NCI-H1092 (cell line): Measurements from ENCODE around the gene EML1.
A peak's percentile ranks its signal among the peaks of the same experiment; 100 is the strongest.
"Not testable (repeated sequence)": the region's sequence is repeated elsewhere in the genome, so short reads cannot be mapped to it uniquely, and the experiment has no call there.

Source experiments
- DNase-seq: peaks from one replicate; lab custom pipeline; 2025; lab: John Stamatoyannopoulos, UW

The EML1 gene

DNA sequence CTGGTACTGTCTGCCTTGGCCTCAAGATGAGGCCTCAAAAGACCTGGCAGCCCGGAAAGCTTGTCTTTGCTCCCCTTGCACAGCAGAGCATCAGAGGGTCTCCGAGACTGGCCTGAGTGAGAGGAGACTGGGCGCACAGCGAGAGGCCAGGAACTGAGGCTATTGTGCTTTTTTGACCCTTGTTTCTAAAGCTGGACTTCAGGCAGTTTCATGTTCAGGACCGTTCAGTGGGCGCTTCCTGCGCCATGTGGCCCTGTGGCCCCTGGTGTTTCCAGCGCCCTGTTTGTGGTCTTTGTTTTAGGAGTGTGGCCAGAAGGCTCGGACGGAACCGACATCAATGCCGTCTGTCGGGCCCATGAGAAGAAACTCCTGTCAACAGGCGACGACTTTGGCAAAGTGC, 145.7 kb downstream of the EML1 start:
- no peak for DNase-seq

GRCh38 chr14:99939421-99939820, 146.2 kb downstream of the EML1 start:
- no peak for DNase-seq

DNA sequence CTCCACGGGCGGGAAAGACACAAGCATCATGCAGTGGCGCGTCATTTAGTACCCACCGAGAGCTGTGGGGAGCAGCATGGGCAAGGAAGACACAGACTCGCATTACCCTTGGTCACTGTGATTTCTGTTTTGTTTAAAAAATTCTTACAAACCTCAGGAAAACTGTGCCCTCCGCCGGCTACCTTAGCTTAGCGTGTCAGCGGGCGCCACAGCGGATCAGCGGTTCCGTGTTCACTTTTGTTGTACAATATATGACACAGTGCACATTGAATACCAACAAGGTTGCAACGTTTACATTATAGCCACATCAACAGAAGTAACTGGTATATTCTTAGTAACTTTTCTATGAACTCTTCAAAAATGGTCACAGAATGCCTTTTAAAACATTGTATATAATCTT, 146.9 kb downstream of the EML1 start:
- no peak for DNase-seq

GRCh38 chr14:99941211-99941610, 148.0 kb downstream of the EML1 start:
- DNase-seq, result no peak

DNA sequence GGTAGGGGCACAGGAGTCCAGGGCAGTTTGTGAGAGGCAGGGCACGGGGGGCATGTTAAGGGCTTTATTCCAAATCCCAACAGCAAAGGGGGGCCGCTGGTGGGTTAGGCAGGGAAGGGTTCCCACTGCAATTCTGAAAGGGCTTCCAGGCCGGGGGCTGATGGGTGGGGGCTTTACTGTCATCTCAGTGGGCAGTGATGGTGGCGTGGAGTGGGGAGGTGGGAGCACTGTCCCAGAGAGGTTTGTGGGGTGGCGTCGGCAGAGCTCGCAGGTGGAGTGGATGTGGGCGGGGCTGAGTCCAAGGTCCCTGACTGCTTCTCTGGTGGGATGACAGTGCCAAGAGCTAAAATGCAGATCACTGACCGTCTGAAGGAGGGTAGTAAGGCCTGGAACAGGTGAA, 150.4 kb downstream of the EML1 start:
- no peak for DNase-seq

- DNase-seq, result no peak
These were observed 151.0 kb downstream of the EML1 start for GRCh38 chr14:99944241-99944651.

GRCh38 chr14:99945732-99946651, 152.8 kb downstream of the EML1 start:
- DNase-seq, result no peak

GRCh38 chr14:99946652-99947489, 153.7 kb downstream of the EML1 start:
- DNase-seq, result peak; percentile 23

- no peak for DNase-seq
These were observed 154.5 kb downstream of the EML1 start for GRCh38 chr14:99947695-99948094.

GRCh38 chr14:99949011-99949732, 156.0 kb downstream of the EML1 start:
- not testable (repeated sequence) for DNase-seq

- no peak for DNase-seq
These were observed 157.0 kb downstream of the EML1 start for GRCh38 chr14:99950181-99950580.

DNA sequence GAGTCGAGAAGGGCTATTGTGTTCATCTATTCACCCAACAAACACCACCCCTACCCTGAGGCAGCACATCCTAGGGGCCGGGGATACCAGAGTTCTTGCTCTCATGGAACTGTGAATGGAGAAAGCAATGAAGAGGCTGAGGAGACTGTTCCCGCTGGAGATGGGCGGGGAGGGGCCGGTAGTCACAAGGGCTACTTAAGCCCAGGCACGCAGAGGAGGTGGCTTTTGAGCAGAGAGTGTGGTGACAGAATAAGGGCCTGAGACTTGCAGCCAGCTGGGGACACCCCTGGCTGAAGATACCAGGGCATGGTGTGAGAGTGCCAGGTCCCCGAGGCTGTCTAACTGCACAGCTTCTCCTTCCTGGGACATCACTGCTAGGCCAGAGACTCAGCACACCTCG, 157.9 kb downstream of the EML1 start:
- no peak for DNase-seq

DNA sequence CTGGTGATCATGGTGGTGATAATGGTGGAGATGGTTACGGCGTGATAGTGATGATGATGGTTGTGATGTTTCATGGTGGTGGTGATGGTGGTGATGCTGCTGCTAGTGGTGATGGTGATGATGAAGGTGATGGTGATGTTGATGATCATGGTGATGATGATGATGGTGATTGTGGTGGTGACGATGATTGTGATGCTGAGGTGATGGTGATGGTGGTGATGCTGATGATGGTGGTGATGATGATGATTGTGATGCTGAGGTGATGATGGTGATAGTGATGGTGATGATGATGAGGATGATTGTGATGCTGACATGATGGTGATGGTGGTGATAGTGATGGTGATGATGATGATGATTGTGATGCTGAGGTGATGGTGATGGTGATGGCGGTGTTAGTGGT, 158.8 kb downstream of the EML1 start:
- DNase-seq, result no peak

DNA sequence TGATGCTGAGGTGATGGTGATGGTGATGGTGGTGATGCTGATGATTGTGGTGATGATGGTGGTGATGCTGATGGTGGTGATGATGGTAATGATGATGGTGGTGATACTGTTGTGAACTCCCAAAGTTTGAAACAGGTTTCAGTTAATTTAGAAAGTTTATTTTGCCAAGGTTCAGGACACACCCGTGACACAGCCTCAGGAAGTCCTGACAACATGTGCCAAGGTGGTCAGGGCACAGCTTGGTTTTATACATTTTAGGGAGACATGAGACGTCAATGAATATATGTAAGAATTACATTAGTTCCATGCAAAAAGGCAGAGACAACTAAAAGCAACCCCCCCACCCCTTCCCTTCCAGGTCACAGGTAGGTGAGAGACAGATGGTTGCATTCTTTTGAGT, 159.2 kb downstream of the EML1 start:
- DNase-seq, result no peak

DNA sequence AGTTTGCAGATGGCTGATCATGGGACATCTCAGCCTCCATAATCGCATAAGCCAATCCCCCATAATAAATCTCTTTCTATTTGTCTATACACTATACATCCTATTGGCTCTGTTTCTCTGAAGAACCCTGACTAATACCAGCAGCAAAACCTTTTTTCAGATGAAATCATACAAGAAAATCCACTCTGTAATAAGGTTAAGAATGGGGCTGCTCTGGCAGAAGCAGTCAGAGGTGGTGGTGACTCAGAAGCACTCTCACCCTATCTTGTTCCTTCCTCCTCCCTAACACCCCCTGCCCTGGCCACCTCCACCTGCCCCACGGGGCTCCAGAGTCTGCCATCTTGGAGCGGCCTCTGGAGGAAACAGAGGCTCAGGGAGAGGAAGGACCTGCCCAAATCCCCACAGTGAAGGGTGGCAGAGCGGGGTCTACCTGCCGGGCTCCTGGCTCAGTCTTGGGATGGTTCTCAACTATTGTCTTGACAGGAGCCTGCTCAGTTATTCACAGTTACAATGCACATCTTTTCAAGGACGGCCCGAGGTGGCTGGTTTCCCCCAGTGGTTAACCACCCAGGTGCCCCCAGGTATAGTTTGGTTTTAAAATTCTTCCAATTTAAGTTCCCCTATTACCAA, 162.7 kb downstream of the EML1 start:
- DNase-seq, result no peak

- DNase-seq, result no peak
These were observed 165.2 kb downstream of the EML1 start for GRCh38 chr14:99958380-99958779.

DNA sequence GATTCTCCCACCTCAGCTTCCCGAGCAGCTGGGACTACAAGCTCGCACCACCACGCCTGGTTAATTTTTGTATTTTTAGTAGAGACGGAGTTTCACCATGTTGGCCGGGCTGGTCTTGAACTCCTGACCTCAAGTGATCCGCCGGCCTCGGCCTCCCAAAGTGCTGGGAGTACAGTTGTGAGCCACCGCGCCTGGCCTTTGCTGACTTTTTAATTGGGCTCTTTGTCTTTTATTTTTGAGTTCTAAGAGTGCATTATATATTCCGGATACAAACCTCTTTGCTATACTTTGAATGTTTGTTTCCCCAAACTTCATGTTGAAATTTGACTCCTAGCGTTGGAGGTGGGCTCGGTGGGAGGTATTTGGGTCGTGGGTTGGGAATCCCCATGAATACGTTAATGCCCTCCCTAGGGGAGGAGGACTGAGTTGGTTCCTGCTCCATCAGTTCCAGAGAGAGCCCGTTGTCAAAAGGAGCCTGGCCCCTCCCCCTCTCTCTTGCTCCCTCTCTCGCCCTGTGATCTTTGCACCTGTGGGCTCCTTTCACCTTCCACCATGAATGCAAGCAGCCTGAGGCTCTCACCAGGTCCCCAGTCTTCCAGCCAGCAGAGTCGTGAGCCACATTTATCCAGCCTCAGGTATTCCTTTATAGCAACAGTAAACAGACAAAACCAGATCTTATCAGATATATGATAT, 168.8 kb downstream of the EML1 start:
- no peak for DNase-seq

- no peak for DNase-seq
These were observed 171.8 kb downstream of the EML1 start for GRCh38 chr14:99964979-99965378.

DNA sequence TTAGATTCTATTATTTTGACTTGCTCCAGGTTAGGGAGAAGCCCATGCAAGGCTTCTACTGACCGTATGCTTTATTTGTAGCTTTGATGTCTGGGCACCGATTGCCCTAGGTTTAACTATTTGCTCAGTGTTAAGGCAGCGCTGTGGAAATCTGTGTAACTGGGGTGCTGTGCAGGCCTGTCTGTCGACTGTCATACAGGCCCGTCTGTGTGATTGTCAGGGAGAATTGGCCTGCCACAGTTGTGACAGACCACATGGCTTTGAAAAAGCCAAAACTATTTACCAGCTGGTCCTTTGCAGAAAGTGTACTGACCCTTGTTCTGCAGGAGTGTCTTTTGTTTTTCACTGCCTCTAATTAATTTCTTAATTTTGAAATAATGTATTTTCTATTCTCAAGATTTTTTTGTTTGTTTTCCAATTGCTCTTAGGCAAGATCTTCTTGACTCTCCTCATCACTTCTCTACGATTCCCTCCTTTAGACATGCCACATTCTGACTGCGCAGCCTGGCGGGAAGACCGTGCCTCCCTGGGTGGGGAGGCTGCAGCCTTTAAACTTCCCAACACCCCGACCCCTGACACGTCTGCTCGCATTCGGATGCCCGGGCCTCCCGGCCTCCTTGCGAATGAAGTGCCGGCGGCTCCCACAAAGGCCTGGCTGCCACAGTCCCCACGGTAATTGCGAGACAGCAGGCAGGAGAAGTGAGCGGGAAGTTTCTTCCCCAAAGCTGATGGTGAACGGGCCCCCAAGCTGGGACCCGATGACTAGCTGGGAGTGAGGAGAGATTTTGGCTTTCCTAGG, 173.0 kb downstream of the EML1 start:
- DNase-seq, result no peak

DNA sequence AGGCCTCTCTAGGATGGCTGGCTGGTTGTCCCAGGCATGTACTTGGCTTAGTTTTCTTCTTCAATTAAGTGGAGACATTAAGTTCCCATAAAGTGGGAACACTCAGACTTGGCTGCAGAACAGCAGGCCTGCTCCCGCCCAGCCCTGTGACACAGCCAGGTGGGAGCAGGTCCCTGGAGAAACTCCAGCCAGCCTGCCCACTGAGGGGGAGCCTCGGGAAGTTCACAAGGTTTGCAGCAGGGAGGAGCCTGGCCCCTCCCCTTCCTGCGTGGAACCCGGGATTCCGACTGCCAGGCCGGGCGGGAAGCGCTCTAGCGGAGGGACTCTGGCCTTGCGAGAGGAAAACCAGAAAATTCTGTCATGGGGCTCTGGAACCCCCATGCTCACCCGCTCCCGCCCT, 173.7 kb downstream of the EML1 start:
- no peak for DNase-seq
